C4-2B (cell line): ENCODE data around the gene ELMO2.

Source experiments
- CTCF ChIP-seq: fragments of 450-650 bp; conservative IDR thresholded peaks from 2 replicates; pipeline ENCODE4 v1.5.1; 2017; ENCODE audit warnings: mild to moderate bottlenecking
- ZFX ChIP-seq: fragments of 450-650 bp; IDR thresholded peaks from 2 replicates; pipeline ENCODE4 v1.6.1; 2017

DNA sequence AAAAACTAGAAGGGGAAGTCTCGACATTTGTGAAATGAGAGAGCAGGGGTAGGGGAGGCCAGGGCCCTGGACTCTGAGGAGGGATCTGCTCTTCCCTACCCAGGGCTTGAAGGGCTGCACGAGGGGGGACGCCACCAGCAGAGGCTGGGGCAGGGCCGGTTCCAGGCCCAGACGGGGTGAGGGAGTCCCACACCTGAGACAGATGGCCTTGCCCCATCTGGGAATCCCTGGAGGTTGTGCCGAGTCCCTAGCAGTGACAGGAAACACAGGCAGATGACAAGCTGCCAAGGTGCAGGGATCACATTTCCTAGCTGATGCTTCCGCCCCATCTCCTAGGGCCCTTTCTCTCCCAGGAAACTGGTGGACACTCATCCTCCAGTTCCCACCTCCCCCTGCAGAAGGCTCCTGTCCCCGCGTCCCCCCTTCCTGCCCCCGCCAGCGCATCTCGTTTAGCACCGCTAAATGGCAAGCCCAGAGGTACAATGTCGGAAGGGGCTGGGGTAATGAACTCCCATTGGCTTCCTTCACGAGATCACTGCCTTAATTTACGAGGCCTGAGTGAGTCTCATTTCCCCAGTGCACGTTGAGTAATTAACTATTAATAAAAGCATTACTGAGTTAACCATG is 63.0 kb downstream of the ELMO2 start:
- TF ChIP-seq CTCF = no peak
- no peak for TF ChIP-seq ZFX
